HG03060 (cell line): ENCODE results near the gene SLC12A7.

ENCODE experiments used
- ATAC-seq: cut with Tn5 transposase; IDR thresholded peaks from one replicate; pipeline ENCODE4 v1.9.1; 2021; ENCODE audit warnings: low read depth, moderate number of reproducible peaks; ENCODE audit not compliant: unreplicated experiment

The SLC12A7 gene

GRCh38 chr5:1112596-1113331, 901 bp upstream of the SLC12A7 start:
- ATAC-seq = no peak

DNA sequence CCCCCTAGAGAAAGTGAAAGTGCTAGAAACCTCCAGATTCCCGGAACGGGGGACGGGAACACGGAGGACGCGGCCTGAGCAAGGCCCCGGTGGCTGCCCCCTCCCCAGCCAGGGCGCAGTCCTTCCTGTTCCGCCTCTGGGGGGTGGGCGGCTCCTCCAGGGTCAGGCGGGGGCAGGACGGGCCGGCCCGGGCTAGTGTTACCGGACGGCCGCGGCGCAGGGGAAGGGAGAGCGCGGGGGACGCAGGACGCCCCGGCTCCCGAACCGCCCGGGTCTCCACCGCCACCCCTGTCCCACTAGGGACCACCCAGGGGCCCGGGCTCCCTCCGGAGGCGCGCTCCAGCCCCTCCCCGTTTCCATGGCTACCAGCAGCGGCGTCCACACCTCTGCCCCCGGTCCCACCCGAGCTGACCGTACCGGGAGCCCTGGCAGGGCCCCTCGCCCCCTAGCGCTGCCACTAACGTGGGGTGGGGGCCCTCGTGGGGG, 579 bp downstream of the SLC12A7 start:
- no peak for ATAC-seq

- no peak for ATAC-seq
These were observed 1.3 kb downstream of the SLC12A7 start for GRCh38 chr5:1110307-1111240.

- no peak for ATAC-seq
These were observed 2.1 kb downstream of the SLC12A7 start for GRCh38 chr5:1109542-1110306.

DNA sequence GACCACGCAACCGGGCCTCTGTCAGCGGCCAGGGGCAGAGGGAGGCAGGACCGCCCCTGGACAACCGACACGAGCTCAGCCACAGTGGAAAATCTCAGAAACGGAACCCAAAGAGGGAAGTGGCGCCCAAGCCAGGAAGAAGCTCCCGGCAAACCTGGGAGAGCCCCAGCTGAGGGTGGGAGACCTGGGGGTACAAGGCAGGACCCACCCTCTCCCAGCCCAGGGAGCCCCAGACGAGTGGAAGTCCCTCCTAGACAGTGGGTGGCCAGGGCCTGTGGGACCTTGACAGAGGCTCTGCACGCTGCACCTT, 3.0 kb downstream of the SLC12A7 start:
- ATAC-seq = no peak

GRCh38 chr5:1108023-1108864, 3.6 kb downstream of the SLC12A7 start:
- ATAC-seq = no peak

DNA sequence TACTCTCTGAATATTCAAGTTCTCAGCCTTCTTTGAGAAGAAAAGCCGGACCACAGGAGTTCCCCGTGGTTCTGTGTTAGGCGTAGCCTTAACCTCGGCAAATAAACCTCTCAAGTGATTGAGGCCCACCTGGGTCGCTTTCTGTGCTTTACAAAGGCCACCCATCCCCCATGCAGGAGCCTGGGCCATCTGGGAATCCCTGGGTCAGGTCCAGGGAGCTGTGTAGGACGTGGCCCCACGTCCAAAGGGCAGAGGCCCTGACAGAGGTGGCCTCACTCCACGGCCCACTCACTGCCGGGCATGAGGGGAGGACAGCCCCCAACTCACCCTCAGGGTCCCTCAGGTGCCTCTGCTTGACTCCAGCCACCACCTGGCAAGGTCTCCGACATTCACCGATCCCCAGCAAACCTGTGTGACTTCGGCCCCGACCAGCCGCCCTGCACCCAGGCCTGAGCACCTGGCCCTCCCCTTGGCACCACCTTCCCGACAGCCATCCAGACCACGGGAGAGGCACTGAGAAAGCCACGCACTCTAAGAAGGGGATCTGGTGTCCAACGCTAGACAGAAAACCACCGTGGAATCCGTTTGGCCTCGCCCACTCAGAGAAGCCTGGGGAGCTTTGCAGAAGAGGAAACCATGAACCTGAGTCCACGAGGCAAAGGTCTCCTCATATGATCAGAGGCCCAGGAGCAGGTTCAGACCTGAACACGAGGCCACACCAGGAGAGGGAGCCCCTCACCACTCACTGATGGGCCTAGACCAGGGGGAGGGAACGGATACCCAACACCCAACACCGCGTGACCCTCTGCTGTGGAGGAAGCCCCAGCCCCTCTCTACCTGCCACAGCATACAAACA, 4.5 kb downstream of the SLC12A7 start:
- ATAC-seq = no peak

DNA sequence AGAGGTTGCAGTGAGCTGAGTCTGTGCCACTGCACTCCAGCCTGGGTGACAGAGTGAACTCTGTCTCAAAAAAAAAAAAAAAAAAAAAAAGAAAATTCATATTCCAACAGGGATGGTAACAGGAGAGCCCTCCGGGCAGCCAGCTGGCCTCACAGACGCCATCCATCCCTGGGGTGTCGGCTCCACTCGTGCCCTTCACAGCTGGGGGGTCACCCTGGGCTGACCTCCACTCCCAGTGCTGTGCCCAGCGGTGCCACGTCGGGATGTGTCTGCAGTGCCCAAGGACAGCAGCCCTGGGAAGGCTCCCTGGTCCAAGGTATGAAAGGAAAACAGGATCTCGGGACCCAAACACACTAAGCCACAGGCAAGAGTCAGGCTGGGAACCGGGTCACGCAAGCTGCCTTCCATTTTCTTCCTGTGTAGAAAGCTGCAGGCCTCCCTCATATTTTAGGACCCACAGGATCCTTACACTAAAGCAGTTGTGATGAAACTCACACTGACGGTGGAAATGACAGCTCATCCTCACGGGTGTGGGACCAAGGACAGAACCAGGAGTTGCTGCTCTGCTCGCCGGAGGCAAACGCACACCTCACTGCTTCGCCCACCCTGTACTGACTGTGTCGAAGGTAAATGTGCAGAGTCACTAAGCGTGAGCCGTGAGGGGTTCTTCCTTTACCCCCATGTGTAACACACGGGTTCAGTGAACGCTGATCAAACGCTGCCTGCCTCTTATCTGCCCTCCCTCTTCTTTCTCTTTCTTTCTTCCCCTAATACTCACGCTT, 5.3 kb downstream of the SLC12A7 start:
- no peak for ATAC-seq

DNA sequence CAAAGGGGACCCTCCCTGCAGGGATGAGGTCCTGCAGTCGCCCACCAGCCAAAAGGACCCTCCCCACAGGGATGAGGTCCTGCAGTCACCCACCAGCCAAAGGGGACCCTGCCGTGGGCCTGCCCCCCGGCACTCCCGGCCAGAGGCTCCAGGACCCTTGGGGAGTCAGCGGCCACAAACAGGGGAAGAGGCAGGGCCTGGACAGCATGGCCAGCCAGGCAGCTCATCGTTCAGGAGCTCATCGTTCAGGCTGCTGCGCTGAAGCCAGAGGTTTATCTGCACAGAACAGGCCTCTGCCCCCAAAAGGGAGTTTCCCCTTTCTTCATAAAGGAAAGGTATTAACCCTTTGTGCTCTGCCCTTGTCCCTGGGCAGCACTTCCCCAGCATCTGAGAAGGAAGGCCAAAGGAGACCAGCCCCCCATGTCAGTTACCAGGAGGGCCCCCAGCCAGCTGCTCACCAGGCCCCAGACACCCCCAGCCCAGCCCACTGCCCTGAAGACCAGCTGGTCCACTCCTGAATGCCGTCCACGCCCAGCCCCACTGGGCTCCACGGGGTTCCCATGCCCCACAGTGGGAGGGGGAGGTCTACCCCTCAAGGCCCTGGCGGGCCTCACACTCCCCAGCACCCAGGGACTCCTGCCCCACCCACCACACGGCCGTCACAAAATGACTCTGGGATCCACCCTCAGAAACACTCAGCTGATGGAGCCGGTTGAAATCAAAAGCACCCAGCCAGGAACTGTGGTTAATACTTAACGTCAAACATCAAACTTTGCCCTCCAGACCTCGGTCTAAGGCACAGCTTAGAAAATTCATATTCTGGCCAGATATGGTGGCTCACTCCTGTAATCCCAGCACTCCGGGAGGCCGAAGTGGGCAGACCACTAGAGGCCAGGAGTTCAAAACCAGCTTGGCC, 6.3 kb downstream of the SLC12A7 start:
- ATAC-seq = no peak

GRCh38 chr5:1104327-1105006, 7.4 kb downstream of the SLC12A7 start:
- ATAC-seq = no peak

DNA sequence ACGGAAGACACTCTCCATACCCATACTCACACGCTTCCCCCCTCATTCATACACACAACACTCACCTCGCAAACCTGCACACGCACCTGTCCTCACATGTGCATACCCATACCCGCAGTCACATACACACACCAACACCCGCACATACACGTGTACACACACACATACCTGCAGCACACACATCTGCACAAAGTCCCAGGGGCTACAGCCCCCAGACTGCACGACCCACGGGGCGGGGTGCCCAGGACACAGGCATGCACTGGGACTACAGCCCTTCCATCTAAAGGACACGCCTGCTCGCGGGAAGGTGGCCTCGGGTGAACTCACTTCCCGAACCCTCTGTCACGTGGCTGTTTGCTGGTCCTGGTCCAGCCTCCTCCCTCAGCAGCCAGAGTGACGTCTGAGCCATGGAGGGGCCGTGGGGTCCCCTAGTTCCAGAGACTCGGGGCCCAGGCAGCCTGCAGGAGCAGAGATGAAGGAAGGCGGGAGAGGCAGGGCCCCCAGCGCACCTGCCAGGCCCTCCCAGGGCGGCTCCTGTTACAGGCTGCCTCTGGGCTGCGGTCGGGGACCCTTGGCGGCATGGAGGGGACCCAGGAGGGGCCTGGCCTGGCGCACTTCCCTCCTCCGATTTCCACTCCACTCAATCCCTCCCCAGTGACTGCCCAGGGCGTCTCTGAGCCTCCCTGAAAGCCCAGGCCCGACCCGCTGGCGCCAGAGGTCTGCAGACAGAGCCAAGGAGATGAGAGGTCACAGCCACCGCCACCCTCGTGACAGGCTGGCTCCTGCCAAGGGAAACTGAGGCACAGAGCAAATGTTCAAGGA, 8.1 kb downstream of the SLC12A7 start:
- no peak for ATAC-seq

DNA sequence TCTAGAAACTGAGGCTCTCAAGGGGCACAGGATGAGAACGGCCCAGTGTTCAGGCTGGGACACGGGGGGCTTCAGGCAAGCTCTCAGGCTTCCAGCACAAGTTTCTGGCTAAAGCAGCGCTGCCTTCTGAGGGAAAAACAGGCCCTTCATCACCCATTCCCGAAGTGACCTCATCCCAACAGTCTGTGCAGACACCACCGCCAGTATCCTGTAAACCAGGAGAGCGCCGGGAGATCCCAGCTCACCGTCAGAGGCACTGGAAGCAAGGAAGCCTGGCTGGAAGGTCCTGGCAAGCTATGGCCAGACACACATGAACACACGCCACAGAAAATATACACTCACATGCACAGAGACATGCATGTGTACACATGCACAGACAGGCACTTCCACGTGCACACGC, 8.8 kb downstream of the SLC12A7 start:
- ATAC-seq = no peak

DNA sequence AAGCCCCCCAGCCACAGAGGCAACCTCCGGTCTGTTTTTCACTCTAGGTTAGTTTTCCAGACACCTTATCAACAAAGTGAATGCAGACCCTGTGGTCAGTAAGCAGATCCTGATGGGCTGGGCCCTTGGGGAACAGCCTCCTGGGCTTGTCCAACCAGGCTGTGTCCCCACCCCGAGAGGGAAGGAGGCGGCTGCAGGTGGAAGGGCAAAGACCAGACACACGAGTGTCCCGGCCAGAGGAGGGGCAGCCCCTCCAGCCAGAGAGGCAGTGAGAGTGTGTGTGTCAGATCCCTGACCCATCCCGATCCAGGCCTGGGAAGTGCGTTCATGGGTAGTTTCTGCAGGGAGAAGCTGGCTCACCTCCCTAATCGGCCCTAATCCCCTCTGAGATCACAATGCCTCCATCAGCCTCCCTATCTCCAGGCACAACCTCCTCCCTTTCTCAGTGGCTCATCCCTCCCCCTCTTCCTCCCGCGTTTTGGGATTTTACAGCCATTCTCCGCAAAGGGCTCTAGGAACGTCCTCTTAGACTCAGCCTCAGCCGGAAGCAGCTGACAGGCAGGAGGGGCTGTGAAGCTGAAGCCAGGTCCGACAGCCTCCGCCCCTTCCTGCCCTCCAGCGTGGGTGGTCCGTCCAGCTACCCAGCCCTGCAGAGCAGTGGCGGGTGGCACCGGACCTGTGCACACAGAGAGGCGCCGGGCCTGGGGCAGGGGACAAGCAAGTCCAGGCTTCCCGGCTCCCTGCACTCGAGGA, 9.7 kb downstream of the SLC12A7 start:
- no peak for ATAC-seq

- ATAC-seq = no peak
These were observed 10.9 kb downstream of the SLC12A7 start for GRCh38 chr5:1100664-1101574.
